ENCODE results near the gene IL4R. TPM values are rescaled to one million over a fixed set of nuclear protein-coding genes. Genes with fewer than 3 reads are reported as not detected.

Gene IL4R
- total and polyA plus RNA-seq, 2 of the 8 experiments (the other 6 are each of a cell fraction or from before 2014, with no cell fraction given) = 29.1 to 29.4 TPM

DNA sequence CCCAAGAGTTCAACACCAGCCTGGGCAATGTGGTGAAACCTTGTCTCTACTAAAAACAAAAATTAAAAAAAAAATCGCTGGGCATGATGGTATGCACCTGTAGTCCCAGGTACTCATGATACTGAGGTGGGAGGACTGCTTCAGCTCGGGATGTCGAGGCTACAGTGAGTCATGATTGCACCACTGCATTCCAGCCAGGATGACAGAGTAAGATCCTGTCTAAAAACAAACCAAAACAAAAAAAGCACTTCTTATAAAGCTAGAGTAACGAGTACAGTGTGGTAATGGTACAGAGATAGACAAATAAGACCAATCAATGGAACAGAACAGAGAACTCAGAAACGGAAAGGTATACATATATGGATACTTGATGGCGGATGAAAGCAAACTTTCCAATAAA is 49.6 kb upstream of the IL4R start (continued):
- TF ChIP-seq EP300 (IDR thresholded peaks at IDR 0.05; ENCODE audit: borderline replicate concordance in 1 of 2, low read depth in 2 of 2, low read length in 2 of 2) (no peak), SUZ12 (IDR thresholded peaks at IDR 0.05; ENCODE audit: low read length) (no peak), TEAD4 (IDR thresholded peaks at IDR 0.05; ENCODE audit: low read depth, low read length) (no peak), ZNF274 (IDR thresholded peaks at IDR 0.05; ENCODE audit: borderline replicate concordance, extremely low read depth, low read length) (no peak)

All from H1 (cell line).